Measurements from ENCODE around the gene FOXL2NB.

Gene FOXL2NB

GRCh38 chr3:138935863-138936740 lies 10.9 kb upstream of the FOXL2NB start:
- Histone ChIP-seq H3K27me3 (ENCODE audit: control insufficient read depth, insufficient read depth, low read length) (peaks cover 50% of the 10 kb centered on the region), H3K4me3 (ENCODE audit: low read length) (peak overlapping the region; percentile 67), H3K27ac (ENCODE audit: low read depth, low read length) (no peak overlapping the region), H3K9ac (ENCODE audit: low read length) (no peak overlapping the region), H3K36me3 (ENCODE audit: control insufficient read depth, insufficient read depth, low read length) (no peaks in the 10 kb centered on the region), H3K4me1 (ENCODE audit: control insufficient read depth, insufficient read depth, low read length) (peaks cover 10% of the 10 kb centered on the region)

GRCh38 chr3:138936741-138937689 lies 10.0 kb upstream of the FOXL2NB start:
- Histone ChIP-seq H3K27ac (ENCODE audit: low read depth, low read length) (no peak overlapping the region), H3K27me3 (ENCODE audit: control insufficient read depth, insufficient read depth, low read length) (peaks cover 55% of the 10 kb centered on the region), H3K9ac (ENCODE audit: low read length) (no peak overlapping the region), H3K4me3 (ENCODE audit: low read length) (peak overlapping the region; percentile 35), H3K36me3 (ENCODE audit: control insufficient read depth, insufficient read depth, low read length) (no peaks in the 10 kb centered on the region), H3K4me1 (ENCODE audit: control insufficient read depth, insufficient read depth, low read length) (peaks cover 10% of the 10 kb centered on the region)

- Histone ChIP-seq H3K4me1 (ENCODE audit: control insufficient read depth, insufficient read depth, low read length) (peaks cover 10% of the 10 kb centered on the region), H3K27ac (ENCODE audit: low read depth, low read length) (no peak overlapping the region), H3K27me3 (ENCODE audit: control insufficient read depth, insufficient read depth, low read length) (peaks cover 60% of the 10 kb centered on the region), H3K36me3 (ENCODE audit: control insufficient read depth, insufficient read depth, low read length) (no peaks in the 10 kb centered on the region), H3K9ac (ENCODE audit: low read length) (no peak overlapping the region), H3K4me3 (ENCODE audit: low read length) (no peak overlapping the region)
Observed at GRCh38 chr3:138937690-138938055, 9.3 kb upstream of the FOXL2NB start.

- Histone ChIP-seq H3K9ac (ENCODE audit: low read length) (no peak overlapping the region), H3K36me3 (ENCODE audit: control insufficient read depth, insufficient read depth, low read length) (no peaks in the 10 kb centered on the region), H3K4me3 (ENCODE audit: low read length) (no peak overlapping the region), H3K4me1 (ENCODE audit: control insufficient read depth, insufficient read depth, low read length) (peaks cover 10% of the 10 kb centered on the region), H3K27me3 (ENCODE audit: control insufficient read depth, insufficient read depth, low read length) (peaks cover 65% of the 10 kb centered on the region), H3K27ac (ENCODE audit: low read depth, low read length) (no peak overlapping the region)
Observed at GRCh38 chr3:138938056-138938876, 8.8 kb upstream of the FOXL2NB start.

GRCh38 chr3:138938877-138939560 lies 8.0 kb upstream of the FOXL2NB start:
- Histone ChIP-seq H3K36me3 (ENCODE audit: control insufficient read depth, insufficient read depth, low read length) (no peaks in the 10 kb centered on the region), H3K9ac (ENCODE audit: low read length) (no peak overlapping the region), H3K27ac (ENCODE audit: low read depth, low read length) (no peak overlapping the region), H3K4me1 (ENCODE audit: control insufficient read depth, insufficient read depth, low read length) (peaks cover 10% of the 10 kb centered on the region), H3K4me3 (ENCODE audit: low read length) (no peak overlapping the region), H3K27me3 (ENCODE audit: control insufficient read depth, insufficient read depth, low read length) (peaks cover 68% of the 10 kb centered on the region)

- H3K27me3 ChIP-seq (ENCODE audit: control insufficient read depth, insufficient read depth, low read length), result peaks cover 73% of the 10 kb centered on the region
Observed at GRCh38 chr3:138939561-138940241, 7.3 kb upstream of the FOXL2NB start.

GRCh38 chr3:138940446-138940845 lies 6.6 kb upstream of the FOXL2NB start:
- Histone ChIP-seq H3K4me1 (ENCODE audit: control insufficient read depth, insufficient read depth, low read length) (peaks cover 10% of the 10 kb centered on the region), H3K27ac (ENCODE audit: low read depth, low read length) (no peak overlapping the region), H3K27me3 (ENCODE audit: control insufficient read depth, insufficient read depth, low read length) (peaks cover 78% of the 10 kb centered on the region), H3K36me3 (ENCODE audit: control insufficient read depth, insufficient read depth, low read length) (no peaks in the 10 kb centered on the region), H3K4me3 (ENCODE audit: low read length) (no peak overlapping the region), H3K9ac (ENCODE audit: low read length) (no peak overlapping the region)

More at GRCh38 chr3:138939561-138940241, 7.3 kb upstream of the FOXL2NB start:
- Histone ChIP-seq H3K4me1 (ENCODE audit: control insufficient read depth, insufficient read depth, low read length) (peaks cover 10% of the 10 kb centered on the region), H3K27ac (ENCODE audit: low read depth, low read length) (no peak overlapping the region), H3K36me3 (ENCODE audit: control insufficient read depth, insufficient read depth, low read length) (no peaks in the 10 kb centered on the region), H3K4me3 (ENCODE audit: low read length) (no peak overlapping the region), H3K9ac (ENCODE audit: low read length) (no peak overlapping the region)

GRCh38 chr3:138941259-138941885 lies 5.6 kb upstream of the FOXL2NB start:
- Histone ChIP-seq H3K4me1 (ENCODE audit: control insufficient read depth, insufficient read depth, low read length) (peaks cover 7% of the 10 kb centered on the region), H3K36me3 (ENCODE audit: control insufficient read depth, insufficient read depth, low read length) (no peaks in the 10 kb centered on the region), H3K27ac (ENCODE audit: low read depth, low read length) (no peak overlapping the region), H3K9ac (ENCODE audit: low read length) (no peak overlapping the region), H3K27me3 (ENCODE audit: control insufficient read depth, insufficient read depth, low read length) (peaks cover 74% of the 10 kb centered on the region), H3K4me3 (ENCODE audit: low read length) (no peak overlapping the region)

GRCh38 chr3:138942271-138942670 lies 4.7 kb upstream of the FOXL2NB start:
- H3K4me3 ChIP-seq (ENCODE audit: low read length), result no peak overlapping the region
- H3K36me3 ChIP-seq (ENCODE audit: control insufficient read depth, insufficient read depth, low read length), result no peaks in the 10 kb centered on the region
- no peak overlapping the region for H3K9ac ChIP-seq (ENCODE audit: low read length)
- peaks cover 2% of the 10 kb centered on the region for H3K4me1 ChIP-seq (ENCODE audit: control insufficient read depth, insufficient read depth, low read length)
- H3K27me3 ChIP-seq (ENCODE audit: control insufficient read depth, insufficient read depth, low read length), result peaks cover 66% of the 10 kb centered on the region
- H3K27ac ChIP-seq (ENCODE audit: low read depth, low read length), result no peak overlapping the region

GRCh38 chr3:138942861-138943623 lies 4.0 kb upstream of the FOXL2NB start:
- no peak overlapping the region for H3K4me3 ChIP-seq (ENCODE audit: low read length)
- no peaks in the 10 kb centered on the region for H3K36me3 ChIP-seq (ENCODE audit: control insufficient read depth, insufficient read depth, low read length)
- H3K27me3 ChIP-seq (ENCODE audit: control insufficient read depth, insufficient read depth, low read length), result peaks cover 66% of the 10 kb centered on the region
- H3K27ac ChIP-seq (ENCODE audit: low read depth, low read length), result no peak overlapping the region
- H3K9ac ChIP-seq (ENCODE audit: low read length), result no peak overlapping the region
- peaks cover 2% of the 10 kb centered on the region for H3K4me1 ChIP-seq (ENCODE audit: control insufficient read depth, insufficient read depth, low read length)
